Neural cell (in vitro differentiated cells): ENCODE results near the gene KLHDC7B. TPM values are rescaled to one million over a fixed set of nuclear protein-coding genes. Genes with fewer than 3 reads are reported as not detected.

Experiments used
- H2AFZ ChIP-seq: fragments of 200-600, 300-800 bp; sonication (generic), shearing (Covaris generic); 2 replicates; pipeline ENCODE4 v1.6.0; 2014; ENCODE audit warnings: low read depth, mild to moderate bottlenecking, antibody characterized with exemption, low read length, moderate library complexity
- H3F3A ChIP-seq: fragments of 200-600 bp; shearing (Covaris generic); 2 replicates; pipeline ENCODE4 v1.6.1; 2016; ENCODE audit warnings: mild to moderate bottlenecking, moderate library complexity, mixed read lengths, antibody characterized with exemption, low read length; ENCODE audit not compliant: insufficient read depth, poor library complexity, severe bottlenecking
- H3K27ac ChIP-seq: fragments of 200-600, 300-800 bp; sonication (generic), shearing (Covaris generic); 2 replicates; pipeline ENCODE4 v1.5.1; 2014; ENCODE audit warnings: mild to moderate bottlenecking, low read length, moderate library complexity
- H3K27me3 ChIP-seq: fragments of 300-800, 200-600 bp; sonication (generic), shearing (Covaris generic); 2 replicates; pipeline ENCODE4 v1.6.0; 2014; ENCODE audit warnings: mild to moderate bottlenecking, low read depth, low read length, moderate library complexity; ENCODE audit not compliant: insufficient read depth
- H3K36me3 ChIP-seq: fragments of 300-800, 200-600 bp; sonication (generic), shearing (Covaris generic); 2 replicates; pipeline ENCODE4 v1.5.1; 2014; ENCODE audit warnings: mild to moderate bottlenecking, antibody characterized with exemption, low read length, moderate library complexity; ENCODE audit not compliant: insufficient read depth
- H3K4me2 ChIP-seq: fragments of 300-800, 200-600 bp; sonication (generic), shearing (Covaris generic); 2 replicates; pipeline ENCODE4 v1.6.0; 2014; ENCODE audit warnings: mild to moderate bottlenecking, low read length
- H3K4me3 ChIP-seq: fragments of 300-800, 200-600 bp; sonication (generic), shearing (Covaris generic); 2 replicates; pipeline ENCODE4 v1.5.1; 2014; ENCODE audit warnings: mild to moderate bottlenecking, low read length, moderate library complexity
- H3K79me2 ChIP-seq: fragments of 200-600 bp; shearing (Covaris generic); replicated peaks from 2 replicates; pipeline ENCODE4 v1.6.0; 2014; ENCODE audit warnings: mild to moderate bottlenecking, low read length, moderate library complexity; ENCODE audit not compliant: insufficient read depth
- H3K9ac ChIP-seq: fragments of 300-800, 200-600 bp; sonication (generic), shearing (Covaris generic); 2 replicates; pipeline ENCODE4 v1.6.1; 2016; ENCODE audit warnings: mild to moderate bottlenecking, low read length, mixed read lengths
- H3K9me2 ChIP-seq: fragments of 200-600 bp; shearing (Covaris generic); 2 replicates; pipeline ENCODE4 v1.6.1; 2016; ENCODE audit warnings: mild to moderate bottlenecking, low read length, mixed read lengths; ENCODE audit not compliant: insufficient read depth
- H3K9me3 ChIP-seq: fragments of 200-600, 300-800 bp; sonication (generic), shearing (Covaris generic); 2 replicates; pipeline ENCODE4 v1.6.1; 2016; ENCODE audit warnings: mild to moderate bottlenecking, mixed run types, low read length, moderate library complexity, mixed read lengths
- H4K20me1 ChIP-seq: fragments of 200-600 bp; shearing (Covaris generic); 2 replicates; pipeline ENCODE4 v1.6.1; 2016; ENCODE audit warnings: mild to moderate bottlenecking, mixed run types; ENCODE audit not compliant: insufficient read depth
- EP300 ChIP-seq: fragments of 450-650 bp; conservative IDR thresholded peaks from 2 replicates; pipeline ENCODE4 v1.6.1; 2014; ENCODE audit warnings: antibody characterized with exemption, mild to moderate bottlenecking, moderate library complexity; ENCODE audit not compliant: poor library complexity, severe bottlenecking
- EZH2 ChIP-seq: fragments of 200-600, 300-800 bp; shearing (Covaris generic), sonication (generic); IDR thresholded peaks from 2 replicates; pipeline ENCODE4 v1.6.1; 2014; ENCODE audit warnings: antibody characterized with exemption, low read length, borderline replicate concordance, mild to moderate bottlenecking; ENCODE audit not compliant: insufficient read depth, poor library complexity, severe bottlenecking
- MXI1 ChIP-seq: fragments of 450-650 bp; conservative IDR thresholded peaks from 2 replicates; pipeline ENCODE4 v1.6.1; 2014; ENCODE audit warnings: antibody characterized with exemption, mild to moderate bottlenecking; ENCODE audit not compliant: poor library complexity, severe bottlenecking
- POLR2AphosphoS5 ChIP-seq: IDR thresholded peaks from 2 replicates; pipeline ENCODE4 v1.6.1; 2012
- RAD21 ChIP-seq: fragments of 450-650 bp; conservative IDR thresholded peaks from 2 replicates; pipeline ENCODE4 v1.6.1; 2014; ENCODE audit warnings: antibody characterized with exemption, mild to moderate bottlenecking, moderate library complexity
- SMC3 ChIP-seq: fragments of 450-650 bp; conservative IDR thresholded peaks from 2 replicates; pipeline ENCODE4 v1.6.1; 2014; ENCODE audit warnings: antibody characterized with exemption, mild to moderate bottlenecking, moderate library complexity; ENCODE audit not compliant: poor library complexity
- TAF1 ChIP-seq: IDR thresholded peaks from 2 replicates; pipeline ENCODE4 v1.6.1; 2012; ENCODE audit warnings: low read depth
- polyA plus RNA-seq: library from polyadenylated mRNA; depleted of rRNA; stranded (reverse); fragments of >200 nt; gene quantifications from 2 replicates; pipeline ENCODE4 v1.2.3, GENCODE V29; 2014
- TF ChIP-seq, protein P1 (sequence below): fragments of 450-650 bp; IDR thresholded peaks from 2 replicates; pipeline ENCODE4 v1.5.1; 2014; ENCODE audit warnings: antibody characterized with exemption, mild to moderate bottlenecking, moderate library complexity; ENCODE audit not compliant: poor library complexity, severe bottlenecking
- TF ChIP-seq, protein P2 (sequence below): IDR thresholded peaks from 2 replicates; pipeline ENCODE4 v1.6.1; 2012; ENCODE audit warnings: borderline replicate concordance

The KLHDC7B gene
- polyA plus RNA-seq, 1 donor from 2014 or later, result not detected

- no peak overlapping the region for H2AFZ ChIP-seq
- no peaks in the 10 kb centered on the region for H3K36me3 ChIP-seq
- H3K9me3 ChIP-seq, result no peaks in the 10 kb centered on the region
- H3K4me2 ChIP-seq, result no peak overlapping the region
- no peaks in the 10 kb centered on the region for H3K79me2 ChIP-seq
- no peak overlapping the region for H3K9ac ChIP-seq
- no peaks in the 10 kb centered on the region for H3K27me3 ChIP-seq
- H3F3A ChIP-seq, result no peaks in the 10 kb centered on the region
- no peak overlapping the region for H3K4me3 ChIP-seq
- no peak for TF ChIP-seq MXI1
- no peak for TF ChIP-seq EZH2
- TF ChIP-seq SMC3, result no peak
- TF ChIP-seq, protein P1, sequence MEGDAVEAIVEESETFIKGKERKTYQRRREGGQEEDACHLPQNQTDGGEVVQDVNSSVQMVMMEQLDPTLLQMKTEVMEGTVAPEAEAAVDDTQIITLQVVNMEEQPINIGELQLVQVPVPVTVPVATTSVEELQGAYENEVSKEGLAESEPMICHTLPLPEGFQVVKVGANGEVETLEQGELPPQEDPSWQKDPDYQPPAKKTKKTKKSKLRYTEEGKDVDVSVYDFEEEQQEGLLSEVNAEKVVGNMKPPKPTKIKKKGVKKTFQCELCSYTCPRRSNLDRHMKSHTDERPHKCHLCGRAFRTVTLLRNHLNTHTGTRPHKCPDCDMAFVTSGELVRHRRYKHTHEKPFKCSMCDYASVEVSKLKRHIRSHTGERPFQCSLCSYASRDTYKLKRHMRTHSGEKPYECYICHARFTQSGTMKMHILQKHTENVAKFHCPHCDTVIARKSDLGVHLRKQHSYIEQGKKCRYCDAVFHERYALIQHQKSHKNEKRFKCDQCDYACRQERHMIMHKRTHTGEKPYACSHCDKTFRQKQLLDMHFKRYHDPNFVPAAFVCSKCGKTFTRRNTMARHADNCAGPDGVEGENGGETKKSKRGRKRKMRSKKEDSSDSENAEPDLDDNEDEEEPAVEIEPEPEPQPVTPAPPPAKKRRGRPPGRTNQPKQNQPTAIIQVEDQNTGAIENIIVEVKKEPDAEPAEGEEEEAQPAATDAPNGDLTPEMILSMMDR, result no peak
- TF ChIP-seq, protein P2, sequence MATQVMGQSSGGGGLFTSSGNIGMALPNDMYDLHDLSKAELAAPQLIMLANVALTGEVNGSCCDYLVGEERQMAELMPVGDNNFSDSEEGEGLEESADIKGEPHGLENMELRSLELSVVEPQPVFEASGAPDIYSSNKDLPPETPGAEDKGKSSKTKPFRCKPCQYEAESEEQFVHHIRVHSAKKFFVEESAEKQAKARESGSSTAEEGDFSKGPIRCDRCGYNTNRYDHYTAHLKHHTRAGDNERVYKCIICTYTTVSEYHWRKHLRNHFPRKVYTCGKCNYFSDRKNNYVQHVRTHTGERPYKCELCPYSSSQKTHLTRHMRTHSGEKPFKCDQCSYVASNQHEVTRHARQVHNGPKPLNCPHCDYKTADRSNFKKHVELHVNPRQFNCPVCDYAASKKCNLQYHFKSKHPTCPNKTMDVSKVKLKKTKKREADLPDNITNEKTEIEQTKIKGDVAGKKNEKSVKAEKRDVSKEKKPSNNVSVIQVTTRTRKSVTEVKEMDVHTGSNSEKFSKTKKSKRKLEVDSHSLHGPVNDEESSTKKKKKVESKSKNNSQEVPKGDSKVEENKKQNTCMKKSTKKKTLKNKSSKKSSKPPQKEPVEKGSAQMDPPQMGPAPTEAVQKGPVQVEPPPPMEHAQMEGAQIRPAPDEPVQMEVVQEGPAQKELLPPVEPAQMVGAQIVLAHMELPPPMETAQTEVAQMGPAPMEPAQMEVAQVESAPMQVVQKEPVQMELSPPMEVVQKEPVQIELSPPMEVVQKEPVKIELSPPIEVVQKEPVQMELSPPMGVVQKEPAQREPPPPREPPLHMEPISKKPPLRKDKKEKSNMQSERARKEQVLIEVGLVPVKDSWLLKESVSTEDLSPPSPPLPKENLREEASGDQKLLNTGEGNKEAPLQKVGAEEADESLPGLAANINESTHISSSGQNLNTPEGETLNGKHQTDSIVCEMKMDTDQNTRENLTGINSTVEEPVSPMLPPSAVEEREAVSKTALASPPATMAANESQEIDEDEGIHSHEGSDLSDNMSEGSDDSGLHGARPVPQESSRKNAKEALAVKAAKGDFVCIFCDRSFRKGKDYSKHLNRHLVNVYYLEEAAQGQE, result no peak
- no peak for TF ChIP-seq RAD21
- no peak for TF ChIP-seq EP300
- TF ChIP-seq POLR2AphosphoS5, result no peak
- no peak for TF ChIP-seq TAF1
- no peaks in the 10 kb centered on the region for H3K9me2 ChIP-seq
- no peaks in the 10 kb centered on the region for H4K20me1 ChIP-seq
- no peak overlapping the region for H3K27ac ChIP-seq
Observed at GRCh38 chr22:50520826-50521453, 24.8 kb upstream of the KLHDC7B start.

DNA sequence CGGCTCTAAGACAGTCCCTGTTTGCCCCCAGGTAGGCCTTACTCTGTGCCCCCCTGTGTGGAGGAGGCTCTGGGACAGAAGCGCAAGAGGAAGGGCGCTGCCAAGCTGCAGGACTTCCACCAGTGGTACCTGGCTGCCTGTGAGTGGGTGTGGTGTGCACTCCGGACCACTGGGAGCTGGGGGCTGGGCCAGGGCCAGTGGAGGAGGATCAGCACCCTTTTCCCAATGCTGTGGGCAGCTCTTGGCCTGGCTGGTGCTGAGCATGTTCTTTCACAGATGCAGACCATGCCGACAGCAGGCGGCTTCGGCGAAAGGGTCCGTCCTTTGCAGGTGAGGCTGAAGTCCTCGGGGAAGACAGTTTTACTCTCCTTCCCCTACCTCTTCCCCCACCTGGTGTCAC, 24.0 kb upstream of the KLHDC7B start:
- Histone ChIP-seq H3K9ac (no peak overlapping the region), H4K20me1 (no peaks in the 10 kb centered on the region), H3K9me2 (no peaks in the 10 kb centered on the region), H2AFZ (no peak overlapping the region), H3K9me3 (no peaks in the 10 kb centered on the region), H3K36me3 (no peaks in the 10 kb centered on the region), H3K27ac (no peak overlapping the region), H3K4me2 (no peak overlapping the region), H3F3A (no peaks in the 10 kb centered on the region), H3K4me3 (no peak overlapping the region), H3K27me3 (no peaks in the 10 kb centered on the region), H3K79me2 (no peaks in the 10 kb centered on the region)
- TF ChIP-seq MXI1 (no peak), POLR2AphosphoS5 (no peak), RAD21 (no peak), SMC3 (no peak), EZH2 (no peak), TAF1 (no peak), EP300 (no peak)
- TF ChIP-seq, protein P1, result no peak
- TF ChIP-seq, protein P2, result no peak
